ENCODE results near the gene PDLIM1. TPM values are rescaled to one million over a fixed set of nuclear protein-coding genes. Genes with fewer than 3 reads are reported as not detected.
A peak's percentile ranks its signal among the peaks of the same experiment; 100 is the strongest.

PDLIM1 gene, protein sequence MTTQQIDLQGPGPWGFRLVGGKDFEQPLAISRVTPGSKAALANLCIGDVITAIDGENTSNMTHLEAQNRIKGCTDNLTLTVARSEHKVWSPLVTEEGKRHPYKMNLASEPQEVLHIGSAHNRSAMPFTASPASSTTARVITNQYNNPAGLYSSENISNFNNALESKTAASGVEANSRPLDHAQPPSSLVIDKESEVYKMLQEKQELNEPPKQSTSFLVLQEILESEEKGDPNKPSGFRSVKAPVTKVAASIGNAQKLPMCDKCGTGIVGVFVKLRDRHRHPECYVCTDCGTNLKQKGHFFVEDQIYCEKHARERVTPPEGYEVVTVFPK
- total RNA-seq: 100 to 1,000 TPM in 1 of 7 donors, 10 to 100 TPM in 6; 13.9 to 102 (median 35.3) TPM
- 100 to 1,000 TPM in 1 of 2 donors, 10 to 100 TPM in 1; 29.7 to 138 TPM for polyA plus RNA-seq
- long read RNA-seq, donor 1, transcript PDLIM1-201 (7 exons, 1,452 nt): major isoform, 111 of 117 reads
- long read RNA-seq, donor 1, partial matches to known transcripts: 3 of 117 reads
- long read RNA-seq, donor 1, other reads (novel, unspliced or antisense): 1 of 117 reads
- long read RNA-seq, donor 2, transcript PDLIM1-201 (7 exons, 1,452 nt): major isoform, 35 of 46 reads
- long read RNA-seq, donor 2, partial matches to known transcripts: 8 of 46 reads
- long read RNA-seq, donor 2, other reads (novel, unspliced or antisense): 0 of 46 reads
- long read RNA-seq, donor 3, transcript PDLIM1-201 (7 exons, 1,452 nt): major isoform, 47 of 55 reads
- long read RNA-seq, donor 3, partial matches to known transcripts: 2 of 55 reads
- long read RNA-seq, donor 3, other reads (novel, unspliced or antisense): 3 of 55 reads

GRCh38 chr10:95290461-95291364, at the start of gene PDLIM1:
Gene PDLIM1, minus strand, starts transcription at chr10:95291003. Its CDS starts 88 bp downstream, at chr10:95290915.
- H3K4me1 ChIP-seq (ENCODE audit: insufficient read depth): no peaks in the 10 kb centered on the region

GRCh38 chr10:95339863-95340262, 49.1 kb upstream of the PDLIM1 start:
- Histone ChIP-seq H3K9me3 (no peaks in the 10 kb centered on the region), H3K36me3 (no peaks in the 10 kb centered on the region), H3K4me3 (no peak overlapping the region), H3K27ac (no peak overlapping the region), H3K27me3 (no peaks in the 10 kb centered on the region), H3K4me1 (ENCODE audit: insufficient read depth) (no peaks in the 10 kb centered on the region)
- WGBS, 3 donors: 96 to 100% (median 98%) methylated on average over 1 of the region's 1 CpG
- no peak for DNase-seq
- TF ChIP-seq POLR2A (IDR thresholded peaks at IDR 0.05): no peak
- no peak for TF ChIP-seq EP300 (IDR thresholded peaks at IDR 0.05)
- TF ChIP-seq, protein P1, sequence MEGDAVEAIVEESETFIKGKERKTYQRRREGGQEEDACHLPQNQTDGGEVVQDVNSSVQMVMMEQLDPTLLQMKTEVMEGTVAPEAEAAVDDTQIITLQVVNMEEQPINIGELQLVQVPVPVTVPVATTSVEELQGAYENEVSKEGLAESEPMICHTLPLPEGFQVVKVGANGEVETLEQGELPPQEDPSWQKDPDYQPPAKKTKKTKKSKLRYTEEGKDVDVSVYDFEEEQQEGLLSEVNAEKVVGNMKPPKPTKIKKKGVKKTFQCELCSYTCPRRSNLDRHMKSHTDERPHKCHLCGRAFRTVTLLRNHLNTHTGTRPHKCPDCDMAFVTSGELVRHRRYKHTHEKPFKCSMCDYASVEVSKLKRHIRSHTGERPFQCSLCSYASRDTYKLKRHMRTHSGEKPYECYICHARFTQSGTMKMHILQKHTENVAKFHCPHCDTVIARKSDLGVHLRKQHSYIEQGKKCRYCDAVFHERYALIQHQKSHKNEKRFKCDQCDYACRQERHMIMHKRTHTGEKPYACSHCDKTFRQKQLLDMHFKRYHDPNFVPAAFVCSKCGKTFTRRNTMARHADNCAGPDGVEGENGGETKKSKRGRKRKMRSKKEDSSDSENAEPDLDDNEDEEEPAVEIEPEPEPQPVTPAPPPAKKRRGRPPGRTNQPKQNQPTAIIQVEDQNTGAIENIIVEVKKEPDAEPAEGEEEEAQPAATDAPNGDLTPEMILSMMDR (IDR thresholded peaks at IDR 0.05): no peak
- intact Hi-C loops (cut with DNase I): no loop called here

More at GRCh38 chr10:95290461-95291364, at the start of gene PDLIM1:
- H3K27me3 ChIP-seq: no peaks in the 10 kb centered on the region
- 1 to 2% (median 2%) methylated on average over 67 to 116 of the region's 119 CpGs for WGBS, 3 donors
- DNase-seq: peak; percentile 16 to 59 (median 42)
- peak within 1 kb of the TSS; percentile 89 for H3K4me3 ChIP-seq
- no peak within 1 kb of the TSS for H3K27ac ChIP-seq
- no peaks in the 10 kb centered on the region for H3K9me3 ChIP-seq
- no peaks in the 10 kb centered on the region for H3K36me3 ChIP-seq
- intact Hi-C loops (cut with DNase I): no loop called here
- TF ChIP-seq, protein P1 (IDR thresholded peaks at IDR 0.05): peak in 1 of 3 donors; percentile 6
- TF ChIP-seq POLR2A (IDR thresholded peaks at IDR 0.05): no peak

DNA sequence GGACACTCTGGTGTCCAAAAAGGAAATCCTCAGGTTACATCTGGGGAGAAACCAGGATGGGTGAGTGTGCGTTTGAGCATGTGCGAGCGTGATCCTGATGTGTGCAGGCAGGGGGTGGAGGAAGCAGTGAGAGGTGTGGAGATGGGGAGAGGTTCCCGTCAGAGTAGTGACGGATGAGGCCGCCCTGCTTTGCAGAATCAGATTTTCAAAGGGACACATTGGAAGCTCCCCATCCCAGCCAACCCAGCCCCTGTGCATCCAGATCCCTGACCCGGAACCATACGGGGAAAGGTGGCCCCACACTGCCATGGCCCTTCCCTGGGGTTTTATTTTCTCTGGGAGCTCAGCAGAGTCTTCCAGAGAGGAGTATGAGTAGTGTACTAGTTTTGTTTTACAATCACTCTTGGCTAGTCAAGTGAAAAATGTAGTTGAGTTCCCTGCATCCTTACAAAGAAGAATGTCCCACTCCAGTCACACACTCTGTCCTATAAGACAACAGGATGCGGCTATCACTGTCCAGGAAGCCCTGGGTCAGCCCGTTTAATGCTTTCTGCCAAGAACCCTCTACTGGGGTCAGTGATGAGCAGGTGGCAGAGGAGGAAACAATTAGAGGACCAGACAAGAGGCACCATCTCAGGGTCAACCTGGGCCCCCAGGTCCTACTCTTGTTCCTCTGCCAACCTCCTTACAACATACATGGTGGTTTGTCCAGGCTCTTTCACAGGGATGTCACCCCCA, 46.8 kb upstream of the PDLIM1 start:
- H3K27ac ChIP-seq: no peak overlapping the region
- intact Hi-C loops (cut with DNase I): no loop called here
- DNase-seq: no peak
- WGBS, 3 donors: 93% methylated on average over 10 of the region's 10 CpGs
- TF ChIP-seq POLR2A (IDR thresholded peaks at IDR 0.05) (no peak), EP300 (IDR thresholded peaks at IDR 0.05) (no peak)
- TF ChIP-seq, protein P1 (IDR thresholded peaks at IDR 0.05): no peak
- H3K4me3 ChIP-seq: no peak overlapping the region
- no peaks in the 10 kb centered on the region for H3K36me3 ChIP-seq
- H3K4me1 ChIP-seq (ENCODE audit: insufficient read depth): no peaks in the 10 kb centered on the region
- H3K9me3 ChIP-seq: no peaks in the 10 kb centered on the region
- H3K27me3 ChIP-seq: no peaks in the 10 kb centered on the region

Measured in ovary (tissue), 10 donors.